ENCODE measurements around the gene SUSD1.
"Not testable (repeated sequence)": the region's sequence is repeated elsewhere in the genome, so short reads cannot be mapped to it uniquely, and the experiment has no call there.

Gene SUSD1

GRCh38 chr9:112173489-112174221, 1.4 kb downstream of the SUSD1 start:
- no peak for DNase-seq

DNA sequence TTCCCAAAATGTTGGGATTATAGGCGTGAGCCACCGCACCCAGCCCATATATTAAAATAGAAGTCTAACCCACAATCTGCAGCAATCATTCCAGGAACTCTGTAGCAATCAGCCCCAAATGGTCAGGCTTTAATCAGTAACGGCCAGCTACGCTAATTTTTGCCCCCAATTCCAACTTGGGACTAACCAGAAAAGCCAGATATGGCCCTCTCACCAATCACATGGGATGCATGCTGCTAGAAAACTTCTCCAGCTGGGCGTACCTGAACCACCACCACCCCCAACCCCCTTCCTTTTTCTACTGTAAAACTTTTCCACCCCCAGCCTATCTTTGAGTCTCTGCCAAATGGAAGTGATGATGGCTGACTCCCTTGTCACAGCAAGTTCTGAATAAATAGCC, 4.1 kb downstream of the SUSD1 start:
- no peak for DNase-seq

DNA sequence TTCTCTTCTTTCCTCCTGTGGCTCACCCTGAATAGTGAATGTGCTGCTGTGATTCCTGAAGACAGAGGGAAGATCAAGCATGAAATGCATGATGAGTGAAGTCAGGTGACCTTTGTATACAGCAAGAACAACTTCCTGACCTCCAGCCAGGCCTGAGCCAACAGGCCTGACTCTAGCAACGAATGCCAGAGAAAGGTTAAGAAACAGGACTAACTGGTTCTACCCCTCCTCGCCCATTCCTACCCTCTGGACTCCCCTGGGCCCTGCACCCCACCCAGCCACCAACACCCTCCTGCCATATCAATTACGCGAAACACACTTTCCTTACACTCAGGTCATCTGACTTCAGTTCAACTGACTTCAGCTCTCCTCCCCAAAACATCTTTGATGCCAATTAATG, 4.9 kb downstream of the SUSD1 start:
- DNase-seq: no peak

DNA sequence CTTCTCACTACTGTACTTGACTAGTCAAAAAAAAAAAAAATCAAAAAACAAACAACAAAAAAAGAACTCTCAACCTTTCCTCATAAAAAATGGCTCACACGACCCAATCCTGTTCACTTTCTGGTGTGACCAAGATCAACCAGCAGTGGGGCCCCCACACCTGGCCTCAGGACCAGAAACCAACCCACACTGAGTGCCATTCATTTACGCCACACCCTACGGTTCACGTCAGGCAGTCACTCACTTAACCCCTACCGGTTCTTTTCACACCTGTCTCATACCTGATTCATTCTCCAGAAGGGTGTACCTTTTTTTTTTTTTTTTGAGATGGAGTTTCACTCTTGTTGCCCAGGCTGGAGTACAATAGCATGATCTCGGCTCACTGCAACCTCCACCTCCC, 5.7 kb downstream of the SUSD1 start:
- DNase-seq: no peak

- DNase-seq: no peak
These were observed 6.9 kb downstream of the SUSD1 start for GRCh38 chr9:112168197-112168596.

DNA sequence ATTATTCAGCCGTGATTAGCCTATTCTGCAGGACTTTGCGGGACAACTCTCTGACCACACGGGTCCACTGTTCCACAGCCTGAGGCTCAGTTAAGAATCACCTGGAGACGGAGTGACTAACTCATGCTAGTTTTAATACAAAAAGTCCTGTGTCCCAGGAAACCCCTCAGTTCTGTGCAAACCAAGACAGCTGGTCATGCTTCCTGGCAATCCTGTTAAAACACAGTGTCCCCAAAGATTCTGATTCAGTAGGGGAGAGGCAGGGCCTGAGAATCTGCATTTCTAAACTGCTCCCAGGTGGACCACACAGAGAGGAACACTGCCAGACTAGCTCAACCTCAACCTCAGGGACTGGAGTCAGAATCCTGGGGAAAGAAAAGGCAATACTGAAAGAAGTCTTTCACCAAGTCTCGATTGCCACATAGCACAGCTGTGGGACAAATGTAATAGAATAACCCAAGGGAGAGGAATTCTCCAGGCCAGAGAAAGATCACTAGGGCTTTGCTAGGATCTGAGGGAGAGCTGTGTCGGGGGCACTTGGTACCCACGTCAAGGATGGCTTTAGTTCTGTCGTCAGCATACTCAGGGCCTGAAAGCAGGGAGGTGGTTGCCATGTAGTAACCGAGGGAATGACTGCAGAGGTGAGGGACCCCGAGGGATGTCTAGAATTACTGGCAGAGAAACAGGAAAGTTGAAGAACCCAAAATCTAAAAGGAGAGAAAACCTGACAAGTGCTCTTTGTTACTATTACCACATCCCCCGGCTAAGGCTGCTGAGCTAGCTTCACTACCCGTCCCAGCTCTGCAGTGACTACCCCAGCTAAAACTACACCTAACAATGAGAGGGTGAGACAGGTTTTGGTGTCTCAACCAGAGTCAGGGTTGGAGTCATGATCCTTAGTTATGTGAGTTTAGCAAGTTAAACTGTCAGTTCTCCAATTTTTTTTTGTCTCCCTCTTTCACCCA, 8.6 kb downstream of the SUSD1 start:
- no peak for DNase-seq

DNA sequence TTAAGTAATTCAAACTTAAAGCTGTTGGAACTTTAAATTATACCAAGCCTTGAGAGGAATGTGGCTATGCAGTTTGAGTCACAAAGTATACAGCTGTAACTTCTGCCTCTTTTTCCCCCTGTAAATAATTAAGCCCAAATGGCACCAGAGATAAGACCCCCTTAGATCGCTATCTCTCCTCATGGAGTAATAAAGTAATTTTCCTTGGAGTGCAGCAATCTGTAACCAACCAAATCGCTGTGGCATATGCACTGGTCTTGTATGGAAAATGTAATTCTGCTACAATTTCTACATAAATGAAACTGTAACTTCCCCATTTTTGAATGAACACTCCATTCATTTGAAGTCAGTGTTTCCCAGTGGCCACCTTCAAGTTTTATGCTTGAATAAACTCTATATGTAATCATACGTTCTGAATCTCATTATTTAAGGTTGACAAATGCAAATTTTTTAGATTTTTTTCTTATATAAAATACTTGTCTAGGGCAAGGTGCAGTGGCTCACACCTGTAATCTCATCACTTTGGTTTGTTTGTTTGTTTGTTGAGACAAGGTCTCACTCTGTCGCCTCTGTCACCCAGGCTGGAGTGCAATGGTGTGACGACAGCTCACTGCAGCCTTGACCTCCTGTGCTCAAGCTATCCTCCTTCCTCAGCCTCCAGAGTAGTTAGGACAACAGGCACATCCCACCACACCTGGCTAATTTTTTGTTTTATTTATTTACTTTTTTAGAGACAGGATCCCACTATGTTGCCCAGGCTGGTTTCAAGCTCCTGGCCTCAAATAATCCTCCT, 12.3 kb downstream of the SUSD1 start:
- no peak for DNase-seq

GRCh38 chr9:112159781-112160180, 15.3 kb downstream of the SUSD1 start:
- DNase-seq: no peak

DNA sequence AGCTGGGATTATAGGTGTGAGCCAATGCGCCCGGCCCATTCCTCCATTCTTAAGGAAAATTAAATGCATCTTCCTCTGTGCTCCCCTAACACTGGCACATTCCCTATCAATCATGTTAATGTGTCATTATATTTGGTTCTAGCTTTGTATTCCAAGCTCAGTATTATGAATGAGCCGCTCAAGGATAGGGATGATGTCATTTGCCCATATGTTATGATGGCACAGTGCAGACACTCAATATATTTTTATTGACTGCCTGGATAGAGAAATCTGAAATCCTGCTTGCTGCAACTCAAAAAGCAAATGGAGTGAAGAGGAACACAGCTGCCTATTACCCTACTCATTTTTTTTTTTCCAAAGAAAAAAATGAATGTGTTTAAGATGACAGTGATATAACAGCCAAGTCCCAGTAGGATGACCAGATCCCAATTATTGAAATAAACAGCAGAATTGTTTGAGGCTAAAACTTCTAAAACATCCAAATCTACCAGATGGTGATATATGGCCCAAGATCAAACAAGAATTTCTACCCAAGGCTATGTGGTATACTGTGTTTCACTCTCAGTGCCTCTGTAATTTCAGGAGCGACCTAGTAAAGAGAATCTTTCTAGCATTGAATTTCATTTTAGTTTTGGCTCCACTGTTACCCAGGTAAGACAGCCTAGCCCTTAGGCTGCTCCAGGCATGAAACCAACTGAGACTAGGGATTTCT, 16.3 kb downstream of the SUSD1 start:
- DNase-seq: no peak

DNA sequence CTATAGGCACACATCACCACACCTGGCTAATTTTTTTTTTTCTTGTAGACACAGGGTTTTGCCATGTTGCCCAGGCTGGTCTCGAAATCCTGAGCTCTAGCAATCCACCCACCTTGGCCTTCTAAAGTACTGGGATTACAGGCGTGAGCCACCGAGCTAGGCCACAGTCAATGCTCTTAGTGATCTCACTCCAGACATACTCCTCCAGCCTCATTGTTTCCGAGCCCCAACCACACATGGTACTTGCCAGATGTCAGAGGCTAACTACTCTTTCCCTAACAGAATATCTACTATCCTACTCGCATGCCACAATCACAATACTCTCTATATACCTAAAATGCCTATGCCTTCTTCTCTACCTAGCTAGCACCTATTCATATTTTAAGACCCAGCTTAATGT, 17.1 kb downstream of the SUSD1 start:
- DNase-seq: no peak

DNA sequence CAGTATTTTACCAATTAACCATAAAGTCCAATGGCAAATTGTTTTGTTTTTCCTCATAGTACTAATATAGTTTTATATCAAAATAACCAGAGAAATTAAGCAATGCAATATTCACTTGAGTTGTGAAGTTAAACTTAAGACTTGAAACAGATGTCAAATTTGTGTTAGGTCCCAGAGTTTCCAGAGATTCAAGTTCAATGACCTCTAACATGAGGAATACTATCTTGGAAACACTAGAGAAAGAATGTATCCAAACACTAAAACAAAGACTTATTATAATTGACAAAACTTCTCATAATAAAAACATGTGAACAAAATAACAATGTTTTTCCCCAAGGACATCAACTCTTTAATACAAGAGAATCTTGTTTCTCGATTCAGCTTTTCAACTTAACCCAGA, 18.0 kb downstream of the SUSD1 start:
- no peak for DNase-seq

DNA sequence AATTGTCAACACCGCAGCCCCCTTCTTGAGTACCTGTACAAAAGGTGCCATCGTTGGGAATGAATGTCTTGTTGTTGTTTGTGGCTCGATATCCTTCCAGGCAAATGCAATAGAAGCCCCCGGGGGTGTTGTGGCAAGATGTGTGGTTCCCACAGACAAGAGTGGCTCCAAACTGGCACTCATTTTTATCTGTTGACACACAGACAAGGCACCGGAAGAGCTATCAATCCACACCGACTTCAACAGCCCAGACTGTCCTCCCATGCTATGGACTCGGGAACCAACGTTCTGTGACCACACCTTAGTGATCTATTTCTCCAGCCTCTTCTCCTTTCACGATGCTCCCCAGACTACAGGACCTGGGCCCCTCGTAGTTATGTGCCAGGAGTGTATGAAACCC, 25.9 kb downstream of the SUSD1 start:
- no peak for DNase-seq

- peak; percentile 86 for DNase-seq
These were observed 29.2 kb downstream of the SUSD1 start for GRCh38 chr9:112145886-112146285.

DNA sequence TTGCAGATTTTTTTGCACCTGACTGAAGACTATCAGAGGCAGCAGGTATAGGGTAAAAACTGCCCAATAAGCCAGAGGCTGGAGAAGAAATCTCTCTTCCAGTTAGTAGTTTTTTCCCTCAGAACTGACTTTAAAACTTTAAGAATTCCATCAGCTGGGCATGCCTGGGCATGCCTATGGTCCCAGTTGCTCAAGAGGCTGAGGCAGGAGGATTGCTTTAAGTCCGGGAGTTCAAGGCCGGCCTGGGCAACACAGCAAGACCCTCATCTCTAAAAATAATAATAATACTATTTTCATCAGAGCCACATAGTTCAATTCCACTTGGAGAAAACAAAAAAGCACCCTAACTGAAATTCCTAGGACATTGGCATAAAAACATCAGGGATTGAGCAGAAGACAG, 30.3 kb downstream of the SUSD1 start:
- DNase-seq: no peak

- DNase-seq: peak; percentile 15
These were observed 32.7 kb downstream of the SUSD1 start for GRCh38 chr9:112142420-112142819.

DNA sequence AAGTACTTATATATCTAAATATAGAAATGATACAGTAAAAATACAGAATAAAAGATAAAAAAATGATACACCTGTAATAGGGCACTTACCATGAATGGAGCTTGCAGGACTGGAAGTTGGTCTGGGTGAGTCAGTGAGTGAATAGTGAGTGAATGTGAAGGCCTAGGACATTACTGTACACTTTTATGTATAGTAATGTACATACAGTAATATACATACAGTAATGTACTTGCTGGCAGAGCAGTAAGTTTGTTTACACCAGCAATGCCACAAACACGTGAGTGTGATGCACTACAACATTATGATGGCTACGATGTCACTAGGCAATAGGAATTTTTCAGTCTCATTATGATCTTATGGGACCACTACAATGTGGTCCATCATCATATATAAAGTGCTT, 34.2 kb downstream of the SUSD1 start:
- no peak for DNase-seq

DNA sequence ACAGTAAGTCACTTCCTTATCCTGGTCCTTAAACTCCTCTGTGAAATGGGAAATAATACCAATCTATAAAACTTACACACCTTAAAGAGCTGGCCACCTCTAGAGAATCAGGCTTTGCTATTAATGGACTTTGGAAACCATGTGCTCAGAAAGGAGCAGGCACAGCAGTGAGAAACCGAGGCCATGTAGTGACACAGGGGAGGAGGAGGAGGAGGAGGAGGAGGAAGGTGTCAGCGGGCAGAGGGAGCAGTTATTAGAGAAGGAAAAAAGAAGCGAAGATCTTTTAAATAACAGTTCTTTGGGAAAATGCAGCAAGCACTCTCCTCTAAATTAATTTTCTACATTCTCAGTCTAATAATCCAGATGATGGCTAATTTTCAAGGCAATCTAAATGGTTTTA, 38.0 kb downstream of the SUSD1 start:
- DNase-seq: no peak

GRCh38 chr9:112135706-112136105, 39.4 kb downstream of the SUSD1 start:
- no peak for DNase-seq

DNA sequence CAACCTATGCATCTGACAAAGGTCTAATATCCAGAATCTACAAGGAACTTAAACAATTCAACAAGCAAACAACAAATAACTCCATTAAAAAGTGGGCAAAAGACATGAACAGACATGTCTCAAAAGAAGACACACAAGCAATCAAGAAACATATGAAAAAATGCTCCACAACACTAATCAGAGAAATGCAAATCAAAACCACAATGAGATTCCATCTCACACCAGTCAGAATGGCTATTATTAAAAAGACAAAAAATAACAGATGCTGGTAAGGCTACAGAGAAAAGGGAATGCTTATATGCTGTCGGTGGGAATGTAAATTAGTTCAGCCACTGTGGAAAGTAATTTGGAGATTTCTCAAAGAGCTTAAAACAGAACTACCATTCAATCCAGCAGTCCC, 41.3 kb downstream of the SUSD1 start:
- not testable (repeated sequence) for DNase-seq

DNA sequence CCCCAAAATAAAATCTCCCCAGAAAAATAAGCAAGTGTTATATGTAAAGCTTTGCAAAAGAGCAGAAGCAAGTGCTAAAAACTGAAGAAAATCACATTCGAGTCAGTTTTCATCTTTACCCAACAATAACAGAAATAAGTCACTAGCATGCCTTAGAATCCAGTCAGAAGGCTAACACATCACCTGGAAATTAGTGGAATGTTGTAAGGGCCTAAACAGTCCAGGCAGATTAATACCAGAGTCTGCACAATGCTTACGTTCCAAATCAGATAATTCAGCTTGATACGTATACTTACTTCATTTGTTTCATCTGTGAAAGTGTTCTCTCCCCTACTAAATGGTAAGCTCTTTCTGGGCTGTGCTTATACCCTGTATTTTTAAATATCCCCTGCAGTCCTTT, 42.7 kb downstream of the SUSD1 start:
- DNase-seq: no peak

DNA sequence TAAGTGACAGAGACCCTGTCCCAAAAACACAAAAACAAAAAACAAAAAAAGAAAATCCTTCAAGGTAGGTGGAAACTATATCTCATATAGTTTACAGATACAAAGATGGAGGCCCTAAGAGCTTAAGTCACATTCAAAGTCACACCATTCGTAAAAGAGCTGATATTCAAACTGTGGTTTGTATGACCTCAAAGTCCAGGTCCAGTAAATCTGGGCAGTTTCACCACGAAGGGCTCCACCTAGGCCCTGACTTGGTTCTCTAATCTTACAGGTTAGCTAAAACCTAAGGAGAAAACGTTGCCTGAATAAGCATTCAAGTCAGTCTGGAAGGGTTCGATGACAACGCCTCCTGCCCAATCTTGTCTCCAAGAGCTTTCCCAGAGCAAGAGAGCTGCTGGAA, 44.1 kb downstream of the SUSD1 start:
- DNase-seq: no peak

GRCh38 chr9:112130347-112130746, 44.8 kb downstream of the SUSD1 start:
- no peak for DNase-seq

GRCh38 chr9:112129246-112129645, 45.9 kb downstream of the SUSD1 start:
- DNase-seq: no peak

Data from NCI-H226 (cell line).